Subcutaneous adipose tissue (tissue), 4 donors: ENCODE results near the gene ZNF518B. TPM values are rescaled to one million over a fixed set of nuclear protein-coding genes. Genes with fewer than 3 reads are reported as not detected.

Source experiments
- CTCF ChIP-seq: fragments of 450-650 bp; IDR thresholded peaks from one replicate; pipeline ENCODE4 v1.5.1; 2016; ENCODE audit warnings: low read depth, mild to moderate bottlenecking, control low read depth, antibody characterized with exemption, moderate library complexity
- total RNA-seq, 4 donors: library from RNA; depleted of rRNA; stranded (reverse); fragments of >200 nt; gene quantifications; one replicate each; pipeline ENCODE4 v1.1.0, GENCODE V29; 2016

ZNF518B gene
- total RNA-seq, 4 donors from 2014 or later: 14.7 to 27.4 (median 22.7) TPM

GRCh38 chr4:10441512-10441911 lies 15.7 kb downstream of the ZNF518B start:
- TF ChIP-seq CTCF: no peak

- TF ChIP-seq CTCF: no peak
Measured at GRCh38 chr4:10438924-10439323, 18.3 kb downstream of the ZNF518B start.

GRCh38 chr4:10437735-10438134 lies 19.5 kb downstream of the ZNF518B start:
- TF ChIP-seq CTCF: no peak

- no peak for TF ChIP-seq CTCF
Measured at GRCh38 chr4:10421344-10422055, 35.7 kb downstream of the ZNF518B start.

GRCh38 chr4:10417740-10418139 lies 39.5 kb downstream of the ZNF518B start:
- no peak for TF ChIP-seq CTCF

- TF ChIP-seq CTCF: no peak
Measured at GRCh38 chr4:10416441-10416840, 40.8 kb downstream of the ZNF518B start.

GRCh38 chr4:10413177-10413576 lies 44.0 kb downstream of the ZNF518B start:
- TF ChIP-seq CTCF: no peak
